ENCODE results near the gene PTGFRN.
"Not testable (repeated sequence)": the region's sequence is repeated elsewhere in the genome, so short reads cannot be mapped to it uniquely, and the experiment has no call there.

PTGFRN gene

GRCh38 chr1:116909512-116910378, at the start of gene PTGFRN:
TSS of gene PTGFRN (plus strand) at chr1:116909916. CDS start at chr1:116910204, 288 bp downstream.
- DNase-seq (ENCODE audit: low read depth): peak; percentile 43

- DNase-seq (ENCODE audit: low read depth): not testable (repeated sequence)
These were observed 49.5 kb upstream of the PTGFRN start for GRCh38 chr1:116860167-116860566.

GRCh38 chr1:116861137-116861536, 48.6 kb upstream of the PTGFRN start:
- DNase-seq (ENCODE audit: low read depth): no peak

- DNase-seq (ENCODE audit: low read depth): not testable (repeated sequence)
These were observed 46.7 kb upstream of the PTGFRN start for GRCh38 chr1:116863031-116863430.

DNA sequence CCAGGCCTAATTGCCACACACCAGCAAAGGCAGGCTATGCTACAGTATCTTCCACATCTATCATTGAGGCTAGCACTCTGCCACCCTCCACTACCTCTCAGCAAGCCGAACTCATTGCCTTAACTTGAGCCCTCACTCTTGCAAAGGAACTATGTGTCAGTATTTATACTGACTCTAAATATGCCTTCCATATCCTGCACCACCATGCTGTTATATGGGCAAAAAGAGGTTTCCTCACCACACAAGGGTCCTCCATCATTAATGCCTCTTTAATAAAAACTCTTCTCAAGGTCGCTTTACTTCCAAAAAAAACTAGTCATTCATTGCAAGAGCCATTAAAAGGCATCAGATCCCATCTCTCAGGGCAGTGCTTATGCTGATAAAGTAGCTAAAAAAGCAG, 43.2 kb upstream of the PTGFRN start:
- not testable (repeated sequence) for DNase-seq (ENCODE audit: low read depth)

- DNase-seq (ENCODE audit: low read depth): no peak
These were observed 41.3 kb upstream of the PTGFRN start for GRCh38 chr1:116868385-116868784.

DNA sequence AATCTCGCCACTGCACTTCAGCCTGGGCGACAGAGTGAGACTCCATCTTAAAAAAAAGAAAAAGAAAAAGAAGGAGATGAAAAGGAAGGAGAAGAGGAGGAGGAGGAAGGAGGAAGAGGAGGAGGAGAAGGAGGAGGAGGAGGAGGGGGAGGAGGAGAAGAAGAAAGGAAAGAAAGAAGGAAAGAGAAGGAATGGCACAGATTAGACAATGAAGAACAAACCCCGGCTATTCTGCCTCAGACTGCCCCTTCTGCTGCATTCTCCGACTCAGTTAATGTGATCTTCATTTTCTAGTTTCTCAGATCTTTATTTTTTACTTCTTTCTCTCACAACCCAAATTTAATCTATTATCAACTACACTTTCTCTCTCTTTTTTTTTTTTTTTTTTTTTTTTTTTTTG, 40.1 kb upstream of the PTGFRN start:
- DNase-seq (ENCODE audit: low read depth): no peak

GRCh38 chr1:116870300-116870699, 39.4 kb upstream of the PTGFRN start:
- no peak for DNase-seq (ENCODE audit: low read depth)

DNA sequence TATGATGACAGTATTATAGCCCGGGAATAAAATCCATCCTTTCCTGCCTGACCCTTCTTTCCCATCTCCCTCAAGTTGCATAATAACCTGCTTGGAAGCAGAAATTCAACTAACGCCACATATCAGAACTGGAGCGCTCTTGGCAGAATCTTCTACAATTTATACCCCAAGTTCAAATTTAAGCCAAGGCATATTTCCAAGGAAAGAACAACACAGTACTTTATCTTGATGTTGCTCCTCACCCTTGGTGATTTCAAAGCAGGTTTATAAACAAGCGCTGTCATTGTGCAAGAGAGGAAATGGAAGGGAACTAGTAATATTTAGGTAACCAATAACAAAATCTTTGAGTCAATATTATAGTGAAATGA, 38.0 kb upstream of the PTGFRN start:
- no peak for DNase-seq (ENCODE audit: low read depth)

DNA sequence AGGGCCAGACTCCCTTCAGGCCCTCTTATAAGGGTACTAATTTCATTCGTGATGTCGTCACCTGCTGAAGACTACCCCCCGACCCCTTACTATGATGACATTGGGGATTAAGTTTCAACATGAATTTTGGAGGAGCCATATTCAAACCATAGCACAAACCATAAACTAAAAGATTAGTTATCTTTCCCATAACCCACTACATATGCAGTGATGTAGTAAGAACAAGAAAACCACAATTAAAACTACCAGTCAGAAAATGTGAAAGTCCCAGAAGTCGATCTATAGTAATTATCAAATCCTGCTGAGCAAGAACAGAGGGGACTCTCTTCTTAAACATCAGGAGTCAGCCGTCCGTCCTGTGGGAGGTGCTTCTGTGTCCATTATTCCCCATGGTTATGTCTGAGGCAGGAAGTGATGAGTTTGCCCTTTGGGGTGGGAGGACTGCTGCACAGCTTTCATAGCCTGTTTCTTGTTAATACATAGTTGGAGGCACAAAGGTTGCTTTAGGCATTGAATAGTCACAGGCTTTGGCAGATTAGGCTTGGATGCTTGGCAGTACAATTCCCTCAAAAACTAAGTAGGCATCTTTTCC, 35.9 kb upstream of the PTGFRN start:
- peak; percentile 29 for DNase-seq (ENCODE audit: low read depth)

DNA sequence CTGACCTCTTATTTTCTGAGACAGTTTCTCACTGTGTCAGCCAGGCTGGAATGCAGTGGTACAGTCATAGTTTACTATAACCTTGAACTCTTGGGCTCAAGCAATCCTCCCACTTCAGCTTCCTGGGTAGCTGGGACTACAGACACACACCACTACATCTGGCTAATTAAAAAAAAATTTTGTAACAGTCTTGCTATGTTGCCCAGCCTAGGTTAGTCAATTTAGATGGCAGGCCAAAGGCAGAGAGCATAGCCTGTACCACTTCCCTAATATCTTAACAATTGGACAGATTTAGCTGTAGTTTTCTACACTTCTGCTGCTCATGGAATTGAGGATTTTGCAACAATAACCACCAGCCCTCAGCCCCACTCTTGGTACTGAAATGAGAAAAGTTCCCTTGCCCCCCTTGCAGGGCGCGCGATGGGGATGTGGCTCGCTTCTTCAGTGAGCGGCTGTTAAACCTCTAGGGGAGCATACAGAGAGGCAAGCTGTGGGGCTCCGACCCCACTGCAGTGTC, 34.9 kb upstream of the PTGFRN start:
- DNase-seq (ENCODE audit: low read depth): no peak

DNA sequence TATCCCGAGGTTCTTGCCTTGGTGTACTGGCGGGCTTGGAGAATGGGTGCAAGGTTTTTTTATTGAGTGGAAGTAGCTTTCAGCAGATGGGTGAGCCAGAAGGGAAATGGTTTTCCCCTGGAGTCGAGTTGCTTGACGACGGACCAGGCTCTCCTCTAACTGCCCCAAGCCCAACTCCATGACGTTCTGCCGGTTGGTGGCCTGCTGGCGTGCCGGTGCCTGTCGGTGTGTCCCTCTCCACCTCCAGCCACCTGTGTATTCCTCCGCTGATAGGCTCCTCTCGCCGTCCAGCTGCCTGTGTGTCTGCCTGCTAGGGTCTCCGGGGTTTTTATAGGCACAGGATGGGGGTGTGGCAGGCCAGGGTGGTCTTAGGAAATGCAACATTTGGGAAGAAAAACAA, 34.3 kb upstream of the PTGFRN start:
- no peak for DNase-seq (ENCODE audit: low read depth)

- DNase-seq (ENCODE audit: low read depth): not testable (repeated sequence)
These were observed 33.8 kb upstream of the PTGFRN start for GRCh38 chr1:116875946-116876345.

GRCh38 chr1:116877141-116877818, 32.4 kb upstream of the PTGFRN start:
- DNase-seq (ENCODE audit: low read depth): no peak

DNA sequence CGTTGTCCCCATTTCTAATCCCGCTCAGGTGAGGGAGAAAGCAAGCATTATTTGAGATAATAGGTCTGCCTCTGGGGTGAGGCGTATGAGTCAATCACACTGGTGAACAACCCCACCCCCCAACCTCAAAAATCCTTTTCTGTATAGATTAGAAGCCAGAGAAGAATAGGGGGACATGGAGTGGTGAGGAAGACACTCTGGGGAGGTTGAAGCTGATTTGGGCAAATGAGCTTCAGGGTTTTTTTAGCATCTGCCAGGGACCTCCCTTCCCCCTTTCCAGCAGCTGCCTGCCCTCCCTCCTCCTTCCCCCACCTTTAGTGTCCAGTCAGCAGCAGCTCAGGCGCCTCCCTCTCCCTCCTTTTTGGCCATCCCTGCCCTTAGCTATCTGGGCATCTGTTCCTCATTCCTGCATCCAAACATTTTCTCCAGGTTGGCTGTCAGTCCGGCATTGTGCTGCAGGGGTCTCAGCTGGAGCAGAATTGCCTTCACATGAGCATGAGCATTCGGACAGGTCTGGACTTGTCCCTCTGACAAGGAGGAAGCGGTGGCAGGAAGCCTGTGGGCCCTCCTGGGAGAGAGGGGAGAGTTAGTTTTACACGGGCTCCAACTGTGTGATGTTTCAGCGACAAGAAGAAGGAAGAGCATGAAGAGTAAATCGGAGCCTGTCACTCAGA, 30.8 kb upstream of the PTGFRN start:
- DNase-seq (ENCODE audit: low read depth): no peak

GRCh38 chr1:116879478-116880133, 30.1 kb upstream of the PTGFRN start:
- no peak for DNase-seq (ENCODE audit: low read depth)

DNA sequence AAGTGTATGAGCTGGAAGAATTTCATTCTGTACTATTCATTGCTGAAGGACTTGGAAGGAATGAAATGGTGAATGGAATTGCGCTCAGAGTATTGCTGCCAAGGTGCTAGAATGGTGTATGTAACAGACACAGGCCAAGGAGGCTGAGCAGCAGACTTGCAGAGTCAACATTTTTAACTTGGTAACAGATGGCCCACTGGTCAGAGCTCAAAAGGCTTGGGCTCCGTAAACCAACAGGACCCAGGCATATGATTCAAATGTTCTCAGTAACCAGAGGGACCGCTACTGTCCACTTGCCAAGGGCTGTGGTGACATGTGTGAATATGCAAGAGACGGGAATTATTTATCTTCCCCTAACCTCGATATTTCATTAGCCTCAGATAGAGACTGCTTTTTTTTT, 28.8 kb upstream of the PTGFRN start:
- DNase-seq (ENCODE audit: low read depth): no peak

- peak; percentile 92 for DNase-seq (ENCODE audit: low read depth)
These were observed 27.7 kb upstream of the PTGFRN start for GRCh38 chr1:116881879-116882520.

DNA sequence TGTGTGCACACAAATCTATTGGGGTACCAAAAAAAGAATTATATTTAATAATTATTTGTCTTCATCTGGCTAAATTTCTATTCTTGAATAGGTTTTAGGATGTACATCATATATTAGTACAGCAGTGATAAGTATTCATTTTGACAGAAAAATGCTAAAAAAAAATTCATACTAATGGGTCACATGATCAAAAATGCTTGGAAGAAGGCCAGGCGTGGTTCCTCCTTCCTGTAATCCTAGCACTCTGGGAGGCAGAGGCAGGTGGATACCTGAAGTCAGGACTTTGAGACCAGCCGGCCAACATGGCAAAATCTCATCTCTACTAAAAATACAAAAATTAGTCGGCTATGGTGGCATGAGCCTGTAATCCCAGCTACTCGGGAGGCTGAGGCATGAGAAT, 26.9 kb upstream of the PTGFRN start:
- no peak for DNase-seq (ENCODE audit: low read depth)

- DNase-seq (ENCODE audit: low read depth): no peak
These were observed 23.3 kb upstream of the PTGFRN start for GRCh38 chr1:116886291-116886878.

DNA sequence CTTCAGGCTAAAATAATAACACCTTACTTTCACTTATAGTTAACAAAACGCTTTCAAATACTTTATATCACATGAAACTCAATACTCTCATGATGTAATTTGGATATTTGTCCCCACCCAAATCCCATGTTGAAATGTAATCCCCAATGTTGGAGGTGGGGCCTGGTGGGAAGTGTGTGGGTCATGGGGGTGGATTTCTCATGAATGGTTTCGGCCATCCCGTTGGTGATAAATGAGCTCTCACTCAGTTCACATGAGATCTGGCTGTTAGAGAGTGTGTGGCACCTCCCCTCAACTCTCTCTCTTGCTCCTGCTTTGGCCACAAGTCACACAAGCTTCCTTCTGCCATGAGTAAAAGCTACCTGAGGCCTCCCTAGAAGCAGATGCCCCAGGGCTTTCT, 22.5 kb upstream of the PTGFRN start:
- no peak for DNase-seq (ENCODE audit: low read depth)

Measured in fibroblast of gingiva (primary cell).